T47D (cell line): ENCODE data around the gene SLC2A13.
"Not testable (repeated sequence)": the region's sequence is repeated elsewhere in the genome, so short reads cannot be mapped to it uniquely, and the experiment has no call there.

Experiments
- DNase-seq, 2 experiments: peaks; one replicate each; pipeline versions ENCODE4 v3.0.0 to v3.0.0-alpha.2; 2011 to 2012; ENCODE audit warnings: low read depth in 1 of 2, low spot score in 1 of 2
- JUND ChIP-seq: IDR thresholded peaks from 2 replicates; pipeline ENCODE4 v1.6.1; 2012; ENCODE audit warnings: low read depth
- in situ Hi-C: cut with HindIII; loops from 2 replicates; pipeline ENCODE4 v1.10.0; 2016; ENCODE audit warnings: low sequenced_read_pairs, low pct_unique_long_range_greater_than_20kb

SLC2A13 gene

DNA sequence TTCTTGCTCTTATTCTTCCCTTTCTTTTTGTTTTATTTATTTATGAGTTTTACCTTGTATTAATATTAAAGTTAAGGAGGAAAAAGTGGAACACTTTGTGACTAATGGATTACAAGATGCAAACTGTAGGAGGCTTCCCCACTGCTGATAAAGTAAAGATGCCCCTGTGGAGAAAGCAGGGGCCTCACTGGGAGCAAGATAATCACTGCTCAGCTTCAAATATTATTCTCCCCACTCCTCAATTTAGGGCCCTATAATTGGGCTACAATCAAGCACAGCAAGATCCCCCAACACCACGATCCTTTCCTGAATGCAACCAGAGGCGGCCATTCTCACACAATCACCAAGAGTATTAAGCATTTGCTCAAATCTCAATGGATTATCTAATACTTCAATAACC lies 149.2 kb downstream of the SLC2A13 start:
- no peak for TF ChIP-seq JUND
- DNase-seq = no peak
- in situ Hi-C loops = no loop called here

DNA sequence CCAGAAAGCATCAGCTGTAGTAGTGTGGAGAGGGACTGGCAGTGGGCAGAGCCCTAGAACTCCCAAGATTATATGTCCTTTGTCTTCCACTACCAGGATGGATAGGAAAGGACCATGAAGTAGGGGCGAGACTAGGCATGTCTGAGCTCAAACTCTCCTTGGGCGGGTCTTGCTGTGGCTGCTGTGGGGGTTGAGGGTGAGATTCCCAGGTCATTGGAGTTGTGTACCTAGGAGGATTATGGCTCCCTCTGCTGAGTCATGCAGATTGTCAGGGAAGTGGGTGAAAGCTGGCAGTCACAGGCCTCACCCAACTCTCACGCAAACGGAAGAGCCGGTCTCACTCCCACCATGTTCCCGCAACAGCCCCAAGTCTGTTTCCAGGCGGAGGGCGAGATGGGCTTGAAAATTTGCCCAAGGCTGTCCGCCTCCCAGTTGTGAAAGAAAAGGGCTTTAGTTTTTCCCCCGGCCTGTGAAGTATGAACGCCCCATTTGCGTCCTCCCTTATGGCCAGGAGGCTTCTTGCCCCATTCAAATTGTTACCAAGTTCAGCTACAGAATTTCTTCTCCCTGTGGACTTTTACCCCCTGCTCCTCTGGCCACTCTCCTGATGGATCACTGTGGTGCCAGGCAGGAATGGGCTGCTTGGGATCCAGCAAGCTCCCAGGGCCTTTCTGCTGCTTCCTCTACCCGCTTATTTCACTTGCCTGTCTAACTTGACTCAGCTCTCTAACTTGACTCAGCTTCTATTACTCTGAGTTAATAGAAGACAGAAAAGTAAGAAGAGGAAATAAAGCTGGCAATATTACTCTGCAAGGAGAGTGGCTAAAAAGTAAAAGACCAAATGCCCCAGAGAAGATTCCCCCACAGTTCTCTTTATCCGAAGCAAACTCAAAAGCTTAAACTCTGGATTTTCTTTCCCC lies 159.3 kb downstream of the SLC2A13 start:
- no peak for DNase-seq
- in situ Hi-C loops = no loop called here
- no peak for TF ChIP-seq JUND

DNA sequence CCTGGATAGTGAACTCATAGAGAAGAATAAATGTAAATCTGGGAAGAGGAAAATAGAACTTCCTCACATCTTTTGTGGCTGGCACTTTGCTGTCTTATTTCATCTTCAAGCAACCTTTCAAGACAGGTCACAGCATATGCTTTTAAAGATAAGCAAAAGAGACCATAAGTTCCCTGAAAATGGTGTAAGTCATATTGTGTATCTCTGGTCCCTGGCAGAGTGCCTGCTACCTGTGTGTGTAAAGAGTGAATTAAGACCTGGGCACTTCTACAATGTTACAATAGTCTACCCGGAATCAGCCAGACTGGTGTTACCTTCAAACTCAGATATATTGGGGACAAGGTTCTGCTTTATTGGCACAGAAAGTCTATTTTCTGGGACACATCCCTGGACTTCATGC lies 168.8 kb downstream of the SLC2A13 start:
- no peak for DNase-seq
- in situ Hi-C loops = no loop called here

DNA sequence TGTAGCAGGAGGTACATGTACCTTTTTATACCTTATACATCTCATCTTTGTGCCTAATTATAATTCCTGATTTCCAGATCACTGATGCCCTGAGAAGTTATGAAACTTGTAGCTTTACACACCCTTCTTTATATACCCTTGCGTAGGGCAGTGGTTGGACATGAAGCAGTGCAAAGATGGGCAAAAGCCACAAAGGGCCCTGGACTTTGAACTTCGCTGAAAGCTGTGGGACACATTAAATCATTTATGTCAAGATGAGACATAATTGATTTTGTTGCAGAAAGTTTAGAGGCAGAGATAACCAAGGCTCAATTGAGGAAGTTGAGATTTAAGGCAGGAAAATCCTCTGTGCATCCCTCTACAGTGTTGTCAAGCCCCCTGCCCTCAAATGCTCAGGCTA lies 170.0 kb downstream of the SLC2A13 start:
- no peak for DNase-seq
- in situ Hi-C loops = no loop called here
- no peak for TF ChIP-seq JUND

More for the DNA sequence above, 168.8 kb downstream of the SLC2A13 start:
- TF ChIP-seq JUND = no peak

DNA sequence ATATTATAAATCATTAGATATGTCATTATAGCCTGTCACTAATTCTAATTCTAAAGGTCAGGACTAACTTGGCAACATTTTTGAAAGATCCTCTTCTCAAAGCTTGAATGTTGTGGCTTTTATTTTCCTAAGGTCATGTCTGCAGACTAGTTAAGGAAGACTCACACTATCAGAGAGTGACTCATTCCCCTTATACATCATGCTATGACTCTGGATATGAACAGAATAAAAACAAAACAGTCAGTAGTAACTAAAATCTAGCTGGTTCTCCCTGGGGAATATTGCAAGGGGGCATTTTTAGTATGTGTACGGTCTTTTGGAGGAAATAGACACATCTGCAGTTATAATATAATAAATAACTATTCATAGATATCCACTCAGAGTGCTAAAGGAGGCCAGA lies 170.6 kb downstream of the SLC2A13 start:
- in situ Hi-C loops = no loop called here
- no peak for TF ChIP-seq JUND
- no peak for DNase-seq

DNA sequence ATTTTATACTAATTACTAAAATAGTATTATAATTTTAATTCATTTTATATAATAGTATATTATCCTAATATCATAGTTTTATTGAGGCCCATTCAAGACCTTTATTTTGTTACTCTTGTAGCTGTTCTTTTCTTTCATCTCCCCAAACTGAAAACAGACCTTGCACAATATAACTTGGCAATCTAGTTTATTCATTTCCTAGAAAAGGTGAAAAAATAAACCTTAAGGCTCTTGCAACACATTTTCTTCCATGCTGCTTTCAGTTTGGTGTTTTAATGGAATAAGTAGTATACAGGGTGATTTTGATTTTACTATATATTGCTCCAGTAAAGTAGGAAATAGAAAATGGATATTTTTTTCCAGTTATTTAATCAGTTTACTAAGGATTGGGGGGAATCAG lies 174.0 kb downstream of the SLC2A13 start:
- TF ChIP-seq JUND = no peak
- in situ Hi-C loops = no loop called here
- DNase-seq = no peak

DNA sequence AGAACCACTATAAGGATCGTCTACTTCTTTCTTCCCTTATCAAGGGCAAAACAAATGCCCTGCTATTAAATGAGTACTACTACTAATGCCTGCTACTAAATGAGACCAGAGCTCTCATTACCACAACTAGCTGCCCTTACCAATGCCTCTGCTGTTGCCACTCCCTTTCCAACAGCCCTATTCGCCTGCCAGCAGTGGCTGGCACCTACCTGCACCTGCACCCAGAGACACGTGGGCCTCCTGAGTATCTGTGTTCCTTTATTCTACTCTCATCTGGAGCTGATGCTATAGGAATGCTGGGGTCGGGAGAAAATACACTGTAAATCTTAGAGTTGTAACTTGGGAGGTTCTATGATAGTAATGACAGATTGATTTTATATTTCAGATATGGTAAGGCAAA lies 174.7 kb downstream of the SLC2A13 start:
- in situ Hi-C loops = no loop called here
- DNase-seq = no peak
- no peak for TF ChIP-seq JUND

DNA sequence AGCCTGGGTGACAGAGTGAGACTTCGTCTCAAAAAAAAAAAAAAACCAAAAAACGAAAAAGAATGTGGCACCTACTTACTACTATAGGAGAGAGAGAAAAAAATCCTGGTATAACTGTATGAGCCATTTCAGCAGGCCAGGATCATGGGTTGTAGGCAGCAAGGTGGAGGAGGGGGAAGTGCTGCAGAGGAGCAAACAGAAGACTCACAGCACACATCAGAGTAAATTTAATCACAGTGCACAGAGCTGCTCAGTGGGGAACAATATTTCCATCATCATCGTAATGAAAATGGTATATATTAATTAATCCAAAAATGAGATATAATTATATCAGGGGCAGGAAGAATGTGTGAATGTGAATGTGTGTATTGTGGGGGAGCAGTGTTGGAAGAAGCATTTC lies 175.8 kb downstream of the SLC2A13 start:
- no peak for TF ChIP-seq JUND
- no peak for DNase-seq
- in situ Hi-C loops = no loop called here

DNA sequence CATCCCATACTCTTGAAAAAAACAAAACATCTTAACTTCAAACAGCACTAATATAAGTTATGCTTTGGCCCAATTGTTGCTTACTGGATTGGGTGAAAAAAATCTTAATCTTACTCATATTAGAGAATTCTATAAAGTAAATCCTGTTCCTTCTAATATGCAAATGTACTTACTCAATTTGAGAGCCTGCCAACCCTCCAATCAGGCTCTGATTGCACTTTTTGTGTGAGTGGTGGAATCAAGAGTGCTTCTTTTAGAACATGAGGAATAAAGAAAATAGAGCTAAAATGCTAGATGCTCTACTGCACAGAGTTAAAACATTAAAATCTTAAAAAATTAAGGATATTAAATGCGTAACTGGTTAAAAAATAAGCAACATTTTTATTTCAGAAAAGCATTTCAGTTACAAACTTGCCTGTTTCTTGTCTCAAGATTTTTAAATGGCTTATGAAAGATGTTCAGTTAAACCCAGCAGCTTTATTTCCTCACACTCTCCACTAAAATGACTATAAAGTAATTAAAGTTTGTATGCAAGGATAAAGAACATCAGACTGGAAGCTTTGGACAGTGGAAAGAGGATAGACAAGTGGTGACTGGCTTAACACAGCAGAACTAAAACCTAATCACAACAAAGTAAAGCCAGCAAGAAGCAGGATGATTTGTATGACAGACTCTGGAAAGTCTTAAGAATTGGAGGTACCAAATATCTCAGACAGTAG lies 177.5 kb downstream of the SLC2A13 start:
- in situ Hi-C loops = no loop called here
- no peak for DNase-seq
- no peak for TF ChIP-seq JUND

DNA sequence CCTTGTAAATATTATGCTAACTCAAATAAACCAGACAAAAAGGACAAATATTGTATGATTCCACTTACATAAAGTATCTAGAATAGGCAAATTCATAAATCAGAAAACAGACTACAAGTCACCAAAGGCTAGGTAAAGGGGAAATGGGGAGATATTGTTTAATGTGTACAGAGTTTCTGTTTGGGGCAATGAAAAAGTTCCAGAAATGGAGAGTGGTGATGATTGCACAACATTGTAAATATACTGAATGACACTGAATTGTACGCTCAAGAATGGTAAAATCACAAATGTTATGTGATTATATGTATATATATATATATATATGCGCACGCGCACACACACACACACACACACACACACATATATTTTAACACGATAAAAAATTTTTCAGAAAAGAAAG lies 182.5 kb downstream of the SLC2A13 start:
- in situ Hi-C loops = no loop called here
- TF ChIP-seq JUND = no peak
- no peak for DNase-seq

DNA sequence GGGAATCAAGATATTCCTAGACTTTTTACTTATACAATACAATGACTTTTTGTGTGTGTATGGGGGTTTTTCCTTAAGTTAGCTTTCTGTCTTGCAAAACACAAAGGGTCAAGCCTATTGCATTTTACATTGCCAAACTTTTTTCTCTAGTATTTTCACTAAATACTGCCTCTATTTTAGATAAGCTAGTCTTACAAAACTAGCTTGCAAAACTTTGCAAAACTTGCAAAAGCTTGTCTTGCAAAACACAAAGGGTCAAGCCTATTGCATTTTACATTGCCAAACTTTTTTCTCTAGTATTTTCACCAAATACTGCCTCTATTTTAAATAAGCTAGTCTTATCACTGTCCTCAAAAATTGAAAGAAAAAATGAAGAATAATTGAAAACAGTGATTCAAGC lies 183.3 kb downstream of the SLC2A13 start:
- DNase-seq, in situ Hi-C loops: not testable (repeated sequence)

DNA sequence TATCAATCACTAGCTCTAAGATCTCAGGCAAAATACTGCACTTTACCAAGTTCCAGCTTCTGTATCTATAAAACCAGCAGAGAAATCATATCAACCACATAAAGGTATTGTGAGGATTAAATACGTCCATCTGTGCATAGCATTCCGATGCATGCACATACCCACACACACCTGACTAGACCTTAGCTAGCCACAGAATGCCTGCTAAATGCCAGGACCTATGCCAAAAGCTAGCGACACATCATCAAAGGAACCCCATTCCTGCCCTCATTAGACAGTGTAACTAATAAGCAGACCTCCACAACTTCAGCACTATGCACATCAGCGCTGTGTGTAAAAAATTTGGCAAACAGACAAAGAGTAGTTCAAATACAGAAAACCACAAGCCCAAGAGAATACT lies 185.2 kb downstream of the SLC2A13 start:
- TF ChIP-seq JUND = no peak
- in situ Hi-C loops = no loop called here
- DNase-seq = no peak

DNA sequence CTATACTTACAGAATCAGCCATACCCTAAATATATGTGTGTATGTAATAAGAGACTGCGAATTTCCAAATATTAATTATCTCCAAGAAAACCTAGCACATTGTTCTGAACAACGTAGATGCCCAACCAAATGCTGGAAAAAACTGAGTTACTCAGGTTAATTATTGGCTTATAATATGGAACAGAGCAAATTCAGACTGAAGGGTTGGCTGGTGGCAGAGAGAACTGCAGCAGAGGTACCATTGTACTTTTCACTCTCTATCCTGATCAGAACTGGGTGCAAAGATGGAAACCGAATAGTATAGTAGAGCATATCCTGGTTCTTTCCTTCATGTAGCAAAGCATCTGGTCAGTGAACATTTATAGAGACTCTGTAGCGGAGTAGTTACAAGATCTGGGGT lies 185.7 kb downstream of the SLC2A13 start:
- no peak for TF ChIP-seq JUND
- in situ Hi-C loops = no loop called here
- DNase-seq = no peak
